ENCODE data around the gene PTPN23. TPM values are rescaled to one million over a fixed set of nuclear protein-coding genes. Genes with fewer than 3 reads are reported as not detected.
"Not testable (repeated sequence)": the region's sequence is repeated elsewhere in the genome, so short reads cannot be mapped to it uniquely, and the experiment has no call there.

PTPN23 gene
- total RNA-seq, 4 donors from 2014 or later = 45.9 to 135 (median 61.1) TPM

- 89% methylated on average over 5 of the region's 5 CpGs for WGBS
- Histone ChIP-seq H3K4me3 (no peak overlapping the region), H3K4me1 (no peaks in the 10 kb centered on the region), H3K27me3 (no peaks in the 10 kb centered on the region), H3K36me3 (peaks cover 20% of the 10 kb centered on the region), H3K27ac (no peak overlapping the region), H3K9me3 (no peaks in the 10 kb centered on the region)
- DNase-seq (ENCODE audit: low spot score in 2 of 2) = no peak
- no peak for TF ChIP-seq POLR2A (IDR thresholded peaks at IDR 0.05)
- TF ChIP-seq, protein P1, sequence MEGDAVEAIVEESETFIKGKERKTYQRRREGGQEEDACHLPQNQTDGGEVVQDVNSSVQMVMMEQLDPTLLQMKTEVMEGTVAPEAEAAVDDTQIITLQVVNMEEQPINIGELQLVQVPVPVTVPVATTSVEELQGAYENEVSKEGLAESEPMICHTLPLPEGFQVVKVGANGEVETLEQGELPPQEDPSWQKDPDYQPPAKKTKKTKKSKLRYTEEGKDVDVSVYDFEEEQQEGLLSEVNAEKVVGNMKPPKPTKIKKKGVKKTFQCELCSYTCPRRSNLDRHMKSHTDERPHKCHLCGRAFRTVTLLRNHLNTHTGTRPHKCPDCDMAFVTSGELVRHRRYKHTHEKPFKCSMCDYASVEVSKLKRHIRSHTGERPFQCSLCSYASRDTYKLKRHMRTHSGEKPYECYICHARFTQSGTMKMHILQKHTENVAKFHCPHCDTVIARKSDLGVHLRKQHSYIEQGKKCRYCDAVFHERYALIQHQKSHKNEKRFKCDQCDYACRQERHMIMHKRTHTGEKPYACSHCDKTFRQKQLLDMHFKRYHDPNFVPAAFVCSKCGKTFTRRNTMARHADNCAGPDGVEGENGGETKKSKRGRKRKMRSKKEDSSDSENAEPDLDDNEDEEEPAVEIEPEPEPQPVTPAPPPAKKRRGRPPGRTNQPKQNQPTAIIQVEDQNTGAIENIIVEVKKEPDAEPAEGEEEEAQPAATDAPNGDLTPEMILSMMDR (IDR thresholded peaks at IDR 0.05) = no peak
- TF ChIP-seq POLR2AphosphoS5 (IDR thresholded peaks at IDR 0.05) = no peak
- no peak for TF ChIP-seq EP300 (IDR thresholded peaks at IDR 0.05)
Measured at GRCh38 chr3:47348411-47349154, 32.2 kb upstream of the PTPN23 start.

- no peak for DNase-seq (ENCODE audit: low spot score in 2 of 2)
- Histone ChIP-seq H3K36me3 (no peaks in the 10 kb centered on the region), H3K27me3 (no peaks in the 10 kb centered on the region), H3K4me1 (no peaks in the 10 kb centered on the region), H3K9me3 (peaks cover 15% of the 10 kb centered on the region), H3K27ac (no peak overlapping the region), H3K4me3 (no peak overlapping the region)
- WGBS = 92% methylated on average over 3 of the region's 3 CpGs
- no peak for TF ChIP-seq POLR2AphosphoS5 (IDR thresholded peaks at IDR 0.05)
- TF ChIP-seq, protein P1 (IDR thresholded peaks at IDR 0.05) = no peak
- TF ChIP-seq EP300 (IDR thresholded peaks at IDR 0.05) = no peak
- no peak for TF ChIP-seq POLR2A (IDR thresholded peaks at IDR 0.05)
Measured at GRCh38 chr3:47355010-47355409, 25.8 kb upstream of the PTPN23 start.

GRCh38 chr3:47356201-47356600 lies 24.6 kb upstream of the PTPN23 start:
- Histone ChIP-seq H3K4me1 (no peaks in the 10 kb centered on the region), H3K9me3 (peaks cover 17% of the 10 kb centered on the region), H3K36me3 (no peaks in the 10 kb centered on the region), H3K27me3 (no peaks in the 10 kb centered on the region), H3K4me3 (no peak overlapping the region), H3K27ac (no peak overlapping the region)
- WGBS = 92% methylated on average over 31 of the region's 31 CpGs
- no peak for DNase-seq (ENCODE audit: low spot score in 2 of 2)
- TF ChIP-seq EP300 (IDR thresholded peaks at IDR 0.05) = no peak
- no peak for TF ChIP-seq POLR2AphosphoS5 (IDR thresholded peaks at IDR 0.05)
- no peak for TF ChIP-seq POLR2A (IDR thresholded peaks at IDR 0.05)
- TF ChIP-seq, protein P1 (IDR thresholded peaks at IDR 0.05) = no peak

DNA sequence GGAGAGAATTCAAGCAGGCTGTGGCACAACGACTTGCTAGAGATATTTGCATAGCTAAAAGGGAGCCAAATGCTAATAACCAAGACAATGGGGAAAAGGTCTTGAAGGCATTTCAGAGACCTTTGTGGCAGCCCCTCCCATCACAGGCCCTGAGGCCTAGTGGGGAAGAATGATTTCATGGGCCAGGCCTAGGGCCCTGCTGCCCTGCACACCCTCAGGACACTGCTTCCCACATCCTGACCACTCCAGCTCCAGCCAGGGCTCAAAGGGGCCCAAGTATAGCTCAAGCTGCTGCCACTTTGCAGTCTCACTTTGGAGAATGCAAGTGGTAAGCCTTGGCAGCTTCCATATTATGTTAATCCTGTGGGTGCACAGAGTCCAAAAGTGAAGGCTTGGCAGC lies 21.5 kb upstream of the PTPN23 start:
- 71% methylated on average over 1 of the region's 1 CpG for WGBS
- no peak for TF ChIP-seq POLR2A (IDR thresholded peaks at IDR 0.05)
- TF ChIP-seq, protein P1 (IDR thresholded peaks at IDR 0.05) = no peak
- no peak for TF ChIP-seq EP300 (IDR thresholded peaks at IDR 0.05)
- no peak for TF ChIP-seq POLR2AphosphoS5 (IDR thresholded peaks at IDR 0.05)

DNA sequence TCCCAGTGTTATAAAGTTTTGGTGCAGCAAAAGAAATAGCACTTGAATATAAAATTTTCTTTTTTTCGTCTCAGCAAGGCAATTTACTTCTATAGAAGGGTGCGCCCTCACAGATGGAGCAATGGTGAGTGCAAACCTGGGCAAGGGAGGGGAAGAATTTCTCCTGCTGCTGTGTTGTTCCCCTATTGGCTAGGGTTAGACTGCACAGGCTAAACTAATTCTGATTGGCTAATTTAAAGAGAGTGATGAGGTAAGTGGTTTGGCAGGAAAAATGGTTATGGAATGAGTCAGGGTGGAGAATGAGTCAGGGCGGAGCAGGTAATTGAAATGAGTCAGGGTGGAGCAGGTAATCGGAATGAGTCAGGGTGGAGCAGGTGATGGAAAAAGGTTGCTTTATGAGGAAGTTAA lies 20.7 kb upstream of the PTPN23 start:
- DNase-seq (ENCODE audit: low spot score in 2 of 2); H3K27me3 ChIP-seq; H3K4me3 ChIP-seq; H3K36me3 ChIP-seq; H3K27ac ChIP-seq: not testable (repeated sequence)
- H3K4me1 ChIP-seq = peaks cover 11% of the 10 kb centered on the region
- 77% methylated on average over 4 of the region's 4 CpGs for WGBS
- H3K9me3 ChIP-seq = peaks cover 17% of the 10 kb centered on the region

More for the DNA sequence above, 21.5 kb upstream of the PTPN23 start:
- DNase-seq (ENCODE audit: low spot score in 2 of 2) = no peak
- Histone ChIP-seq H3K27me3 (no peaks in the 10 kb centered on the region), H3K27ac (no peak overlapping the region), H3K9me3 (peaks cover 17% of the 10 kb centered on the region), H3K4me1 (peaks cover 11% of the 10 kb centered on the region), H3K4me3 (no peak overlapping the region), H3K36me3 (no peaks in the 10 kb centered on the region)
